ENCODE measurements around the gene CRNKL1. TPM values are rescaled to one million over a fixed set of nuclear protein-coding genes. Genes with fewer than 3 reads are reported as not detected.

The CRNKL1 gene
- total and polyA plus RNA-seq, 12 donors: 9.8 to 20.2 (median 17.7) TPM

GRCh38 chr20:20089018-20089417, 36.8 kb upstream of the CRNKL1 start:
- H3K27ac ChIP-seq: peak overlapping the region in 9 of 10 donors; percentile 58 to 87 (median 83)
- intact Hi-C loops (cut with DNase I): loop anchor here in 7 of 10 donors (5.0 to 10.0 kb wide), 7 partner anchors 48 to 506 kb away; no protein-coding TSS in a partner anchor
- no peaks in the 10 kb centered on the region for H3K9me3 ChIP-seq
- peaks cover 0 to 8% (median 0%) of the 10 kb centered on the region in 9 donors for H3K36me3 ChIP-seq
- TF ChIP-seq, protein P1, sequence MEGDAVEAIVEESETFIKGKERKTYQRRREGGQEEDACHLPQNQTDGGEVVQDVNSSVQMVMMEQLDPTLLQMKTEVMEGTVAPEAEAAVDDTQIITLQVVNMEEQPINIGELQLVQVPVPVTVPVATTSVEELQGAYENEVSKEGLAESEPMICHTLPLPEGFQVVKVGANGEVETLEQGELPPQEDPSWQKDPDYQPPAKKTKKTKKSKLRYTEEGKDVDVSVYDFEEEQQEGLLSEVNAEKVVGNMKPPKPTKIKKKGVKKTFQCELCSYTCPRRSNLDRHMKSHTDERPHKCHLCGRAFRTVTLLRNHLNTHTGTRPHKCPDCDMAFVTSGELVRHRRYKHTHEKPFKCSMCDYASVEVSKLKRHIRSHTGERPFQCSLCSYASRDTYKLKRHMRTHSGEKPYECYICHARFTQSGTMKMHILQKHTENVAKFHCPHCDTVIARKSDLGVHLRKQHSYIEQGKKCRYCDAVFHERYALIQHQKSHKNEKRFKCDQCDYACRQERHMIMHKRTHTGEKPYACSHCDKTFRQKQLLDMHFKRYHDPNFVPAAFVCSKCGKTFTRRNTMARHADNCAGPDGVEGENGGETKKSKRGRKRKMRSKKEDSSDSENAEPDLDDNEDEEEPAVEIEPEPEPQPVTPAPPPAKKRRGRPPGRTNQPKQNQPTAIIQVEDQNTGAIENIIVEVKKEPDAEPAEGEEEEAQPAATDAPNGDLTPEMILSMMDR (IDR thresholded peaks at IDR 0.05): no peak
- ATAC-seq (peak in 6 of 8 donors; percentile 44 to 68 (median 64)), DNase-seq (peak in 1 of 2 donors; percentile 39)
- H3K4me3 ChIP-seq: peak overlapping the region in 2 of 10 donors; percentile 12 to 24
- peaks cover 0 to 41% (median 4%) of the 10 kb centered on the region in 9 donors for H3K4me1 ChIP-seq
- WGBS, 2 donors: 42 to 46% methylated on average over 4 of the region's 4 CpGs
- H3K27me3 ChIP-seq: peaks cover 0 to 3% (median 0%) of the 10 kb centered on the region in 7 donors

GRCh38 chr20:20085812-20086211, 33.5 kb upstream of the CRNKL1 start:
- TF ChIP-seq, protein P1 (IDR thresholded peaks at IDR 0.05): no peak
- peaks cover 0 to 8% (median 0%) of the 10 kb centered on the region in 7 donors for H3K27me3 ChIP-seq
- H3K4me1 ChIP-seq: peaks cover 0 to 43% (median 4%) of the 10 kb centered on the region in 9 donors
- ATAC-seq: peak in 6 of 8 donors; percentile 67 to 84 (median 70)
- H3K27ac ChIP-seq: peak overlapping the region; percentile 59 to 87 (median 84)
- DNase-seq: peak in 1 of 2 donors; percentile 30
- 12 to 45% methylated on average over 2 of the region's 2 CpGs for WGBS, 2 donors
- H3K4me3 ChIP-seq: peak overlapping the region in 5 of 10 donors; percentile 20 to 41 (median 35)
- H3K9me3 ChIP-seq: no peaks in the 10 kb centered on the region
- H3K36me3 ChIP-seq: peaks cover 0 to under 1% (median 0%) of the 10 kb centered on the region in 9 donors
- intact Hi-C loops (cut with DNase I): loop anchor here (1.0 to 10.0 kb wide), 14 partner anchors 51 to 509 kb away; no protein-coding TSS in a partner anchor

GRCh38 chr20:20085071-20085470, 32.8 kb upstream of the CRNKL1 start:
- peak overlapping the region; percentile 59 to 87 (median 84) for H3K27ac ChIP-seq
- peaks cover 0 to 8% (median 3%) of the 10 kb centered on the region in 7 donors for H3K27me3 ChIP-seq
- H3K4me1 ChIP-seq: peaks cover 0 to 40% (median 4%) of the 10 kb centered on the region in 9 donors
- peak; percentile 67 to 78 for DNase-seq
- H3K36me3 ChIP-seq: no peaks in the 10 kb centered on the region
- intact Hi-C loops (cut with DNase I): loop anchor here (1.0 to 10.0 kb wide), 13 partner anchors 52 to 510 kb away; no protein-coding TSS in a partner anchor
- peak overlapping the region in 6 of 10 donors; percentile 6 to 41 (median 34) for H3K4me3 ChIP-seq
- 40 to 49% methylated on average over 9 of the region's 9 CpGs for WGBS, 2 donors
- TF ChIP-seq, protein P1 (IDR thresholded peaks at IDR 0.05): no peak
- H3K9me3 ChIP-seq: no peaks in the 10 kb centered on the region
- ATAC-seq: peak; percentile 76 to 92 (median 90)

DNA sequence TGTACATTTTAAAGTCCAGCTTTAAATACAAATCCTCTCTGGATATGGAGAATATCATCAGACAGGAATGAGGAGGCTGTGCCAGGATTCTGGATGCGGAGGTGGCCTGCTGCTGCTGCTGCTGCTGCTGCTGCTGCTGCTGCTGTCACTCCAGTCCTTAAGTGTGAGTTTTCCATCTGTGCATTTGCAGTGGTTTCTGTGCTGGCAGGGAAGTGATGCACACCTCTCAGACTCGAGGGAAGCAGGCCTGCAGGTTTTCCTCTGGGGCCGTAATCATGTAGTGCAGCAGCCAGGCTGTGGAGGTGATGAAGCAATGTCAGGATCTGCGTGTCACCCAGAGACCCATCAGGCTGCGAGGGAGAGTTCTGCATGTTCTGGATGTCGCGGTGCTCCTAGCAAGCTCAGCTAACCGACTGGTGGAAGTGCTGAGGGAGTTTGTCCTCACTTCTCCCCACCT, 32.1 kb upstream of the CRNKL1 start:
- WGBS, 2 donors: 40 to 44% methylated on average over 8 of the region's 8 CpGs
- peak overlapping the region in 2 of 10 donors; percentile 2 to 16 for H3K4me3 ChIP-seq

More for the DNA sequence above, 32.1 kb upstream of the CRNKL1 start:
- TF ChIP-seq, protein P1 (IDR thresholded peaks at IDR 0.05): no peak
- ATAC-seq: peak; percentile 13 to 66 (median 26)
- H3K27me3 ChIP-seq: peaks cover 0 to 12% (median 5%) of the 10 kb centered on the region in 7 donors
- H3K9me3 ChIP-seq: no peaks in the 10 kb centered on the region
- H3K36me3 ChIP-seq: no peaks in the 10 kb centered on the region
- no peak for DNase-seq
- H3K27ac ChIP-seq: peak overlapping the region; percentile 55 to 87 (median 84)
- H3K4me1 ChIP-seq: peaks cover 0 to 32% (median 4%) of the 10 kb centered on the region in 9 donors
- intact Hi-C loops (cut with DNase I): loop anchor here (1.0 to 10.0 kb wide), 11 partner anchors 54 to 510 kb away; no protein-coding TSS in a partner anchor
